HG03066 (cell line): ENCODE data around the gene ALDH3B2.
"Not testable (repeated sequence)": the region's sequence is repeated elsewhere in the genome, so short reads cannot be mapped to it uniquely, and the experiment has no call there.

Experiments used
- ATAC-seq: cut with Tn5 transposase; IDR thresholded peaks from one replicate; pipeline ENCODE4 v1.9.1; 2021; ENCODE audit warnings: low read depth; ENCODE audit not compliant: unreplicated experiment

The ALDH3B2 gene

GRCh38 chr11:67645521-67646461 lies 28.6 kb downstream of the ALDH3B2 start:
- no peak for ATAC-seq

GRCh38 chr11:67644472-67645418 lies 29.7 kb downstream of the ALDH3B2 start:
- no peak for ATAC-seq

GRCh38 chr11:67644042-67644441 lies 30.4 kb downstream of the ALDH3B2 start:
- ATAC-seq, result no peak

- ATAC-seq, result no peak
Measured at GRCh38 chr11:67642173-67643120, 32.0 kb downstream of the ALDH3B2 start.

GRCh38 chr11:67641338-67642172 lies 32.9 kb downstream of the ALDH3B2 start:
- ATAC-seq, result no peak

- ATAC-seq, result no peak
Measured at GRCh38 chr11:67640758-67641337, 33.6 kb downstream of the ALDH3B2 start.

- ATAC-seq, result no peak
Measured at GRCh38 chr11:67640021-67640757, 34.2 kb downstream of the ALDH3B2 start.

- no peak for ATAC-seq
Measured at GRCh38 chr11:67639438-67639859, 35.0 kb downstream of the ALDH3B2 start, which contains the start of gene TBX10. Gene TBX10, minus strand, starts transcription at chr11:67639763. Its CDS starts 291 bp downstream, at chr11:67639472.

- no peak for ATAC-seq
Measured at GRCh38 chr11:67638535-67639437, 35.6 kb downstream of the ALDH3B2 start.

- not testable (repeated sequence) for ATAC-seq
Measured at GRCh38 chr11:67637441-67637840, 37.0 kb downstream of the ALDH3B2 start.

GRCh38 chr11:67636962-67637361 lies 37.5 kb downstream of the ALDH3B2 start:
- no peak for ATAC-seq

GRCh38 chr11:67635231-67635521 lies 39.2 kb downstream of the ALDH3B2 start:
- ATAC-seq, result no peak

- ATAC-seq, result no peak
Measured at GRCh38 chr11:67634366-67635230, 39.8 kb downstream of the ALDH3B2 start.

GRCh38 chr11:67633758-67634365 lies 40.6 kb downstream of the ALDH3B2 start:
- no peak for ATAC-seq

- no peak for ATAC-seq
Measured at GRCh38 chr11:67632982-67633755, 41.3 kb downstream of the ALDH3B2 start.
